HCT116 (cell line): ENCODE results near the gene YIPF7. TPM values are rescaled to one million over a fixed set of nuclear protein-coding genes. Genes with fewer than 3 reads are reported as not detected.

Experiments used
- ATAC-seq: fragments of 200-7000 bp; cut with Tn5 transposase; 2 replicates; pipeline ENCODE4 v1.9.1; 2020; ENCODE audit warnings: mild to moderate bottlenecking, moderate library complexity
- BruUV-seq: library from RNA; stranded (reverse); fragments of 400-500 nt; replicated peaks from 2 replicates; lab custom pipeline; 2021; lab: Mats Ljungman, UMichigan
- CTCF ChIA-PET: fragments of 300-600 bp; sonication (Branson Sonifier 250); formaldehyde crosslinking; loops from one replicate; lab custom pipeline; 2021; ENCODE audit warnings: antibody characterized with exemption; lab: Charles Lee
- POLR2A ChIA-PET: fragments of 300-600, 350-600 bp; sonication (Branson Sonifier 250); formaldehyde crosslinking; loops from one replicate; lab custom pipeline; 2021; ENCODE audit warnings: antibody characterized with exemption; lab: Charles Lee
- RAD21 ChIA-PET, 2 experiments: fragments of 300-600 bp; sonication (Branson Sonifier 250); formaldehyde crosslinking; loops; one replicate each; lab custom pipeline; 2023; ENCODE audit warnings: low total read pairs in 2 of 2; ENCODE audit not compliant: uncharacterized antibody in 2 of 2, unreplicated experiment in 2 of 2, low non-redundant PET in 1 of 2; lab: Charles Lee
- DNase-seq: peaks from one replicate; pipeline ENCODE4 v3.0.0-alpha.2; 2010; ENCODE audit warnings: low read depth, low spot score
- H2AFZ ChIP-seq: fragments of 200-600 bp; shearing (Covaris generic), sonication (generic); 2 replicates; pipeline ENCODE4 v1.6.1; 2017; ENCODE audit warnings: low read depth, mixed run types, mixed read lengths, antibody characterized with exemption, low read length; ENCODE audit not compliant: poor library complexity, severe bottlenecking
- H3K27ac ChIP-seq: 2 replicates; pipeline ENCODE4 v1.5.1; 2012; ENCODE audit warnings: low read depth, low read length
- H3K27me3 ChIP-seq: fragments of 200-600 bp; sonication (generic); 2 replicates; pipeline ENCODE4 v1.6.1; 2016; ENCODE audit warnings: mixed run types, low read length, mixed read lengths; ENCODE audit not compliant: insufficient read depth
- H3K36me3 ChIP-seq, 2 experiments: fragments of 200-500 bp in 1 of 2; fragments of 200-600 bp in 1 of 2; sonication (Bioruptor generic) in 1 of 2; sonication (generic) in 1 of 2; 2 replicates each; pipeline versions ENCODE4 v1.5.1 to v1.6.1; 2014 to 2016; ENCODE audit warnings: low read length in 2 of 2, inconsistent platforms in 1 of 2, mixed read lengths in 1 of 2, mixed run types in 1 of 2; ENCODE audit not compliant: insufficient read depth in 2 of 2, control insufficient read depth in 1 of 2
- H3K4me1 ChIP-seq, 2 experiments: fragments of 200-600 bp in 1 of 2; sonication (generic) in 1 of 2; 2 replicates each; pipeline versions ENCODE4 v1.5.1 to v1.6.1; 2012 to 2017; ENCODE audit warnings: low read length in 2 of 2, inconsistent platforms in 1 of 2, mild to moderate bottlenecking in 1 of 2, mixed read lengths in 1 of 2, mixed run types in 1 of 2, moderate library complexity in 1 of 2; ENCODE audit not compliant: insufficient read depth in 2 of 2, control insufficient read depth in 1 of 2
- H3K4me2 ChIP-seq: fragments of 200-600 bp; sonication (generic); 2 replicates; pipeline ENCODE4 v1.6.1; 2017; ENCODE audit warnings: mixed run types, low read length, mixed read lengths
- H3K4me3 ChIP-seq, 2 experiments: fragments of 200-600 bp in 1 of 2; sonication (generic) in 1 of 2; replicated peaks in 1 of 2; 2 replicates each; pipeline ENCODE4 v1.5.1; 2011 to 2016; ENCODE audit warnings: low read length in 2 of 2, control low read depth in 1 of 2, low read depth in 1 of 2, mild to moderate bottlenecking in 1 of 2, mixed read lengths in 1 of 2, mixed run types in 1 of 2
- H3K79me2 ChIP-seq: fragments of 200-600 bp; sonication (generic); 2 replicates; pipeline ENCODE4 v1.6.1; 2017; ENCODE audit warnings: mild to moderate bottlenecking, mixed run types, low read length, moderate library complexity, mixed read lengths; ENCODE audit not compliant: insufficient read depth
- H3K9ac ChIP-seq: fragments of 200-600 bp; sonication (generic); 2 replicates; pipeline ENCODE4 v1.6.1; 2016; ENCODE audit warnings: low read length, mixed read lengths
- H3K9me2 ChIP-seq: fragments of 200-600 bp; sonication (generic), shearing (Covaris generic); 2 replicates; pipeline ENCODE4 v1.6.1; 2017; ENCODE audit warnings: mixed run types, mild to moderate bottlenecking, moderate library complexity; ENCODE audit not compliant: insufficient read depth
- H3K9me3 ChIP-seq, 2 experiments: fragments of 200-500 bp in 1 of 2; fragments of 200-600 bp in 1 of 2; sonication (Bioruptor generic) in 1 of 2; sonication (generic) in 1 of 2; 2 replicates each; pipeline ENCODE4 v1.6.1; 2014 to 2017; ENCODE audit warnings: low read length in 2 of 2, mixed read lengths in 2 of 2, inconsistent platforms in 1 of 2, low read depth in 1 of 2, mild to moderate bottlenecking in 1 of 2, mixed run types in 1 of 2, moderate library complexity in 1 of 2; ENCODE audit not compliant: control insufficient read depth in 1 of 2, insufficient read depth in 1 of 2
- H4K20me1 ChIP-seq: fragments of 200-600 bp; sonication (generic), shearing (Covaris generic); 2 replicates; pipeline ENCODE4 v1.6.1; 2017; ENCODE audit warnings: mixed run types, mild to moderate bottlenecking, moderate library complexity; ENCODE audit not compliant: insufficient read depth
- EGR1 ChIP-seq: IDR thresholded peaks from 2 replicates; pipeline ENCODE4 v1.6.1; 2012; ENCODE audit warnings: low read depth
- ELF1 ChIP-seq: IDR thresholded peaks from 2 replicates; pipeline ENCODE4 v1.6.1; 2012; ENCODE audit warnings: low read depth, borderline replicate concordance
- FOSL1 ChIP-seq: IDR thresholded peaks from 2 replicates; pipeline ENCODE4 v1.6.1; 2012; ENCODE audit warnings: low read depth
- POLR2A ChIP-seq: IDR thresholded peaks from 2 replicates; pipeline ENCODE4 v1.7.0; 2011; ENCODE audit warnings: borderline replicate concordance; ENCODE audit not compliant: insufficient read depth, insufficient read length; ENCODE audit errors: extremely low read depth
- RAD21 ChIP-seq: IDR thresholded peaks from 2 replicates; pipeline ENCODE4 v1.6.1; 2012; ENCODE audit warnings: low read depth, mild to moderate bottlenecking
- SIN3A ChIP-seq: IDR thresholded peaks from 2 replicates; pipeline ENCODE4 v1.6.1; 2012; ENCODE audit warnings: low read depth
- SRF ChIP-seq: IDR thresholded peaks from 2 replicates; pipeline ENCODE4 v1.6.1; 2012; ENCODE audit warnings: low read depth
- ZNF274 ChIP-seq: fragments of 200-500 bp; sonication (Bioruptor generic); IDR thresholded peaks from 2 replicates; pipeline ENCODE4 v1.6.1; 2014; ENCODE audit warnings: mild to moderate bottlenecking, low read depth, low read length, inconsistent platforms
- intact Hi-C: fragments of 100-400 bp; cut with micrococcal nuclease; formaldehyde crosslinking; loops from 2 replicates; pipeline ENCODE4 v1.10.0; 2022
- total RNA-seq: library from RNA; stranded (reverse); gene quantifications from one replicate; pipeline ENCODE4 v1.2.1, GENCODE V29; 2021; ENCODE audit not compliant: unreplicated experiment
- TF ChIP-seq, protein P1 (sequence below), 3 experiments: fragments of 200-600 bp in 1 of 3; sonication (generic) in 1 of 3; IDR thresholded peaks in 2 of 3; conservative IDR thresholded peaks in 1 of 3; 2 replicates each; pipeline ENCODE4 v1.5.1; 2012 to 2017; ENCODE audit warnings: low read depth in 2 of 3, low read length in 2 of 3, antibody characterized with exemption in 1 of 3, borderline replicate concordance in 1 of 3, control low read depth in 1 of 3, mild to moderate bottlenecking in 1 of 3, mixed read lengths in 1 of 3, mixed run types in 1 of 3, moderate library complexity in 1 of 3; ENCODE audit not compliant: insufficient read depth in 1 of 3

Gene YIPF7
- total RNA-seq, 1 experiment from 2014 or later: not detected

DNA sequence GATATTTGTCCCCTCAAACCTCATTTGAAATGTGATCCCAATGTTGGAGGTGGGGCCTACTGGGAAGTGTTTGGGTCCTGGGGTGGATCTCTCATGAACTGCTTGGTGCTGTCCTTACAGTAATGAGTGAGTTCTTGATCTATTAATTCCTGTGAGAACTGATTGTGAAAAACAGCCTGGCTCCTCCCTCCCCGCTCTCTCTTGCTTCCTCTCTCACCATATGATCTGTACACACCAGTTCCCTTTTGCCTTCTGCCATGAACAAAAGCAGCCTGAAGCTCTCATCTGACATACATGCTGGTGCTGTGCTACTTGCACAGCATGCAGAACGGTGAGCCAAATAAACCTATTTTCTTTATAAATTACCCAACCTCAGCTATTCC, 11.2 kb upstream of the YIPF7 start (continued):
- TF ChIP-seq, protein P1, sequence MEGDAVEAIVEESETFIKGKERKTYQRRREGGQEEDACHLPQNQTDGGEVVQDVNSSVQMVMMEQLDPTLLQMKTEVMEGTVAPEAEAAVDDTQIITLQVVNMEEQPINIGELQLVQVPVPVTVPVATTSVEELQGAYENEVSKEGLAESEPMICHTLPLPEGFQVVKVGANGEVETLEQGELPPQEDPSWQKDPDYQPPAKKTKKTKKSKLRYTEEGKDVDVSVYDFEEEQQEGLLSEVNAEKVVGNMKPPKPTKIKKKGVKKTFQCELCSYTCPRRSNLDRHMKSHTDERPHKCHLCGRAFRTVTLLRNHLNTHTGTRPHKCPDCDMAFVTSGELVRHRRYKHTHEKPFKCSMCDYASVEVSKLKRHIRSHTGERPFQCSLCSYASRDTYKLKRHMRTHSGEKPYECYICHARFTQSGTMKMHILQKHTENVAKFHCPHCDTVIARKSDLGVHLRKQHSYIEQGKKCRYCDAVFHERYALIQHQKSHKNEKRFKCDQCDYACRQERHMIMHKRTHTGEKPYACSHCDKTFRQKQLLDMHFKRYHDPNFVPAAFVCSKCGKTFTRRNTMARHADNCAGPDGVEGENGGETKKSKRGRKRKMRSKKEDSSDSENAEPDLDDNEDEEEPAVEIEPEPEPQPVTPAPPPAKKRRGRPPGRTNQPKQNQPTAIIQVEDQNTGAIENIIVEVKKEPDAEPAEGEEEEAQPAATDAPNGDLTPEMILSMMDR (IDR thresholded peaks at IDR 0.05 in 2 of 3, conservative IDR thresholded peaks at IDR 0.05 in 1 of 3; ENCODE audit: borderline replicate concordance in 1 of 3, insufficient read depth in 1 of 3, low read depth in 2 of 3, low read length in 2 of 3): no peak
- TF ChIP-seq EGR1 (no peak), POLR2A (no peak), SRF (no peak), FOSL1 (no peak)

DNA sequence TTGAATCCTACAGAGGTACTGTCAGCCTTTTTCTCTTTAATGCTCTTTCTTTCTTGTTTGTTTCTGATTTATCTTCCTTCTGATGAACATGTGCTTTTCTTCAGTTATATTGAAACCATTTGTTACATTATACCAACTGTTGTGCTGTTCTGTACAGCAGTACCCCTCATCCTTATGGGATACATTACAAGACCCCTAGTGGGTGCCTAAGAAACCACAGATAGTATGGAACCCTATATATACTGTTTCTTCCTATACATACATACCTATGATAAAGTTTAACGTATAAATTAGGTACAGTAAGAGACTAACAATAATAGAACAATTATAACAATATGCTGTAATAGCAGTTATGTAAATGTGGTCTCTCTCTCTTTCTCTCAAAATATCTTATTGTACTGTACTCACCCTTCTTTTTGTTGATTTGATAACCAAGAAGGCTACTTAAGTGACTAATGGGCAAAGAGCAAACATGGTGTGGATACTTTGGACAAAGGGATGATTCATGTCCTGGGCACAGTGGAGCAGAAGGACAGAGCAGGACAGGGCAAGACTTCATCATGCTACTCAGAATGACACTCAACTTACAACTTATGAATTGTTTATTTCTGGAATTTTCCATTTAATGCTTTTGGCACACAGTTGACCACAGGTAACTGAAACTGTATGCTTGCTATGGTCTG, 10.7 kb upstream of the YIPF7 start:
- Histone ChIP-seq H3K27me3 (no peaks in the 10 kb centered on the region; the same call in none of the 2 replicates), H3K9ac (no peak overlapping the region), H3K79me2 (no peaks in the 10 kb centered on the region), H3K4me1 (no peaks in the 10 kb centered on the region; a peak in 1 of 4 replicates), H3K27ac (no peak overlapping the region), H3K9me3 (no peaks in the 10 kb centered on the region), H3K4me2 (no peak overlapping the region), H3K9me2 (no peaks in the 10 kb centered on the region), H4K20me1 (no peaks in the 10 kb centered on the region), H3K4me3 (no peak overlapping the region), H3K36me3 (no peaks in the 10 kb centered on the region), H2AFZ (no peak overlapping the region)
- no TSS peak for BruUV-seq
- CTCF ChIA-PET: no interaction called here
- intact Hi-C loops: no loop called here
- POLR2A ChIA-PET: no interaction called here
- no peak for ATAC-seq
- RAD21 ChIA-PET: no interaction called here
- DNase-seq: no peak
- TF ChIP-seq ELF1 (no peak), ZNF274 (no peak), SIN3A (no peak), RAD21 (no peak), EGR1 (no peak), FOSL1 (no peak), POLR2A (no peak)
- TF ChIP-seq, protein P1 (IDR thresholded peaks at IDR 0.05 in 2 of 3, conservative IDR thresholded peaks at IDR 0.05 in 1 of 3; ENCODE audit: borderline replicate concordance in 1 of 3, insufficient read depth in 1 of 3, low read depth in 2 of 3, low read length in 2 of 3): no peak
